HepG2 (cell line): Measurements from ENCODE around the gene GK. TPM values are rescaled to one million over a fixed set of nuclear protein-coding genes. Genes with fewer than 3 reads are reported as not detected.

Source experiments
- CBX2 ChIP-seq, 2 experiments: fragments of 200-600 bp in 1 of 2; sonication (generic); formaldehyde crosslinking in 1 of 2; IDR thresholded peaks; 2 replicates each; pipeline versions ENCODE4 v1.7.0 to v1.8.1; 2018 to 2022; ENCODE audit warnings: low read depth in 2 of 2, low read length in 1 of 2, mild to moderate bottlenecking in 1 of 2, missing genetic modification reagents in 1 of 2
- DR1 ChIP-seq: sonication (generic); formaldehyde crosslinking; IDR thresholded peaks from 2 replicates; pipeline ENCODE4 v1.8.0; 2021; ENCODE audit warnings: mild to moderate bottlenecking, missing genetic modification reagents, inconsistent platforms
- GPN1 ChIP-seq: sonication (generic); formaldehyde crosslinking; IDR thresholded peaks from 2 replicates; pipeline ENCODE4 v1.5.1; 2020; ENCODE audit warnings: missing genetic modification reagents, borderline replicate concordance
- MIER2 ChIP-seq: IDR thresholded peaks from 2 replicates; pipeline ENCODE4 v1.6.1; 2016; ENCODE audit warnings: missing biosample characterization, missing genetic modification reagents
- MTERF4 ChIP-seq: sonication (generic); formaldehyde crosslinking; IDR thresholded peaks from 2 replicates; pipeline ENCODE4 v1.8.0; 2023; ENCODE audit warnings: mild to moderate bottlenecking, missing genetic modification reagents
- REL ChIP-seq: sonication (generic); formaldehyde crosslinking; conservative IDR thresholded peaks from 2 replicates; pipeline ENCODE4 v1.8.0; 2022; ENCODE audit warnings: mild to moderate bottlenecking, missing genetic modification reagents, moderate library complexity
- SMAD3 ChIP-seq: sonication (generic); formaldehyde crosslinking; IDR thresholded peaks from 2 replicates; pipeline ENCODE4 v1.4.0; 2020; ENCODE audit warnings: missing genetic modification reagents
- SP4 ChIP-seq: sonication (generic); formaldehyde crosslinking; IDR thresholded peaks from 2 replicates; pipeline ENCODE4 v1.8.1; 2023; ENCODE audit warnings: mild to moderate bottlenecking, missing genetic modification reagents
- STAT5B ChIP-seq: sonication (generic); formaldehyde crosslinking; IDR thresholded peaks from 2 replicates; pipeline ENCODE4 v1.4.0; 2020; ENCODE audit warnings: missing genetic modification reagents
- ZNF224 ChIP-seq: sonication (generic); formaldehyde crosslinking; IDR thresholded peaks from 2 replicates; pipeline ENCODE4 v1.5.0; 2020; ENCODE audit warnings: mild to moderate bottlenecking, missing genetic modification reagents
- ZNF446 ChIP-seq: sonication (generic); formaldehyde crosslinking; IDR thresholded peaks from 2 replicates; pipeline ENCODE4 v1.5.0; 2020; ENCODE audit warnings: mild to moderate bottlenecking, missing genetic modification reagents
- polyA plus RNA-seq, 8 experiments: library from polyadenylated mRNA; depleted of rRNA in 3 of 8; stranded (reverse) in 7 of 8; unstranded in 1 of 8; fragments of >200 nt; fragmentation: Illumina TruSeq in 4 of 8; extraction: Trizol in 4 of 8; gene quantifications; 2 replicates each; pipeline versions ENCODE4 v1.2.1 to v1.2.3, GENCODE V29; 2011 to 2016; ENCODE audit warnings: low read depth in 4 of 8, missing spikeins in 1 of 8, mixed read lengths in 1 of 8; ENCODE audit not compliant: insufficient read depth in 1 of 8
- total RNA-seq, 5 experiments: library from RNA; depleted of rRNA; stranded (reverse); fragments of >200 nt; fragmentation: Illumina TruSeq; extraction: Trizol; gene quantifications; 2 replicates each; pipeline ENCODE4 v1.2.3, GENCODE V29; 2016; ENCODE audit warnings: low read depth in 1 of 5
- TF ChIP-seq, protein P1 (sequence below): sonication (generic); formaldehyde crosslinking; IDR thresholded peaks from 2 replicates; pipeline ENCODE4 v1.5.1; 2020; ENCODE audit warnings: missing genetic modification reagents, mild to moderate bottlenecking, borderline replicate concordance
- TF ChIP-seq, protein P2 (sequence below): sonication (generic); formaldehyde crosslinking; IDR thresholded peaks from 2 replicates; pipeline ENCODE4 v1.9.0; 2021; ENCODE audit warnings: missing genetic modification reagents, borderline replicate concordance
- TF ChIP-seq, protein P3 (sequence below): sonication (generic); formaldehyde crosslinking; IDR thresholded peaks from 2 replicates; pipeline ENCODE4 v1.5.1; 2020; ENCODE audit warnings: mild to moderate bottlenecking, missing genetic modification reagents, moderate library complexity
- TF ChIP-seq, protein P4 (sequence below): sonication (generic); formaldehyde crosslinking; conservative IDR thresholded peaks from 2 replicates; pipeline ENCODE4 v1.4.0; 2020; ENCODE audit warnings: missing genetic modification reagents

GK gene
- total and polyA plus RNA-seq, 2 of the 13 experiments (the other 11 are each of a cell fraction or from before 2014, with no cell fraction given) = 64.2 to 265 TPM

- TF ChIP-seq, protein P1, sequence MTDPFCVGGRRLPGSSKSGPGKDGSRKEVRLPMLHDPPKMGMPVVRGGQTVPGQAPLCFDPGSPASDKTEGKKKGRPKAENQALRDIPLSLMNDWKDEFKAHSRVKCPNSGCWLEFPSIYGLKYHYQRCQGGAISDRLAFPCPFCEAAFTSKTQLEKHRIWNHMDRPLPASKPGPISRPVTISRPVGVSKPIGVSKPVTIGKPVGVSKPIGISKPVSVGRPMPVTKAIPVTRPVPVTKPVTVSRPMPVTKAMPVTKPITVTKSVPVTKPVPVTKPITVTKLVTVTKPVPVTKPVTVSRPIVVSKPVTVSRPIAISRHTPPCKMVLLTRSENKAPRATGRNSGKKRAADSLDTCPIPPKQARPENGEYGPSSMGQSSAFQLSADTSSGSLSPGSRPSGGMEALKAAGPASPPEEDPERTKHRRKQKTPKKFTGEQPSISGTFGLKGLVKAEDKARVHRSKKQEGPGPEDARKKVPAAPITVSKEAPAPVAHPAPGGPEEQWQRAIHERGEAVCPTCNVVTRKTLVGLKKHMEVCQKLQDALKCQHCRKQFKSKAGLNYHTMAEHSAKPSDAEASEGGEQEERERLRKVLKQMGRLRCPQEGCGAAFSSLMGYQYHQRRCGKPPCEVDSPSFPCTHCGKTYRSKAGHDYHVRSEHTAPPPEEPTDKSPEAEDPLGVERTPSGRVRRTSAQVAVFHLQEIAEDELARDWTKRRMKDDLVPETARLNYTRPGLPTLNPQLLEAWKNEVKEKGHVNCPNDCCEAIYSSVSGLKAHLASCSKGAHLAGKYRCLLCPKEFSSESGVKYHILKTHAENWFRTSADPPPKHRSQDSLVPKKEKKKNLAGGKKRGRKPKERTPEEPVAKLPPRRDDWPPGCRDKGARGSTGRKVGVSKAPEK (CRISPR knock-in tag) = no peak; the same call in 1 of the 2 replicates
- TF ChIP-seq REL (CRISPR knock-in tag) (no peak), ZNF446 (CRISPR knock-in tag) (no peak), SMAD3 (CRISPR knock-in tag) (peak; percentile 65; the same call in 1 of the 2 replicates), CBX2 (IDR thresholded peaks at IDR 0.05; ENCODE audit: low read depth, low read length) (no peak), CBX2 (CRISPR knock-in tag; IDR thresholded peaks at IDR 0.05; ENCODE audit: low read depth) (no peak), MTERF4 (CRISPR knock-in tag) (no peak), MIER2 (no peak), SP4 (CRISPR knock-in tag) (no peak), DR1 (CRISPR knock-in tag) (no peak), STAT5B (CRISPR knock-in tag) (no peak), GPN1 (CRISPR knock-in tag) (no peak), ZNF224 (CRISPR knock-in tag) (no peak)
- TF ChIP-seq, protein P2, sequence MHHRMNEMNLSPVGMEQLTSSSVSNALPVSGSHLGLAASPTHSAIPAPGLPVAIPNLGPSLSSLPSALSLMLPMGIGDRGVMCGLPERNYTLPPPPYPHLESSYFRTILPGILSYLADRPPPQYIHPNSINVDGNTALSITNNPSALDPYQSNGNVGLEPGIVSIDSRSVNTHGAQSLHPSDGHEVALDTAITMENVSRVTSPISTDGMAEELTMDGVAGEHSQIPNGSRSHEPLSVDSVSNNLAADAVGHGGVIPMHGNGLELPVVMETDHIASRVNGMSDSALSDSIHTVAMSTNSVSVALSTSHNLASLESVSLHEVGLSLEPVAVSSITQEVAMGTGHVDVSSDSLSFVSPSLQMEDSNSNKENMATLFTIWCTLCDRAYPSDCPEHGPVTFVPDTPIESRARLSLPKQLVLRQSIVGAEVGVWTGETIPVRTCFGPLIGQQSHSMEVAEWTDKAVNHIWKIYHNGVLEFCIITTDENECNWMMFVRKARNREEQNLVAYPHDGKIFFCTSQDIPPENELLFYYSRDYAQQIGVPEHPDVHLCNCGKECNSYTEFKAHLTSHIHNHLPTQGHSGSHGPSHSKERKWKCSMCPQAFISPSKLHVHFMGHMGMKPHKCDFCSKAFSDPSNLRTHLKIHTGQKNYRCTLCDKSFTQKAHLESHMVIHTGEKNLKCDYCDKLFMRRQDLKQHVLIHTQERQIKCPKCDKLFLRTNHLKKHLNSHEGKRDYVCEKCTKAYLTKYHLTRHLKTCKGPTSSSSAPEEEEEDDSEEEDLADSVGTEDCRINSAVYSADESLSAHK (CRISPR knock-in tag) = no peak
- TF ChIP-seq, protein P3, sequence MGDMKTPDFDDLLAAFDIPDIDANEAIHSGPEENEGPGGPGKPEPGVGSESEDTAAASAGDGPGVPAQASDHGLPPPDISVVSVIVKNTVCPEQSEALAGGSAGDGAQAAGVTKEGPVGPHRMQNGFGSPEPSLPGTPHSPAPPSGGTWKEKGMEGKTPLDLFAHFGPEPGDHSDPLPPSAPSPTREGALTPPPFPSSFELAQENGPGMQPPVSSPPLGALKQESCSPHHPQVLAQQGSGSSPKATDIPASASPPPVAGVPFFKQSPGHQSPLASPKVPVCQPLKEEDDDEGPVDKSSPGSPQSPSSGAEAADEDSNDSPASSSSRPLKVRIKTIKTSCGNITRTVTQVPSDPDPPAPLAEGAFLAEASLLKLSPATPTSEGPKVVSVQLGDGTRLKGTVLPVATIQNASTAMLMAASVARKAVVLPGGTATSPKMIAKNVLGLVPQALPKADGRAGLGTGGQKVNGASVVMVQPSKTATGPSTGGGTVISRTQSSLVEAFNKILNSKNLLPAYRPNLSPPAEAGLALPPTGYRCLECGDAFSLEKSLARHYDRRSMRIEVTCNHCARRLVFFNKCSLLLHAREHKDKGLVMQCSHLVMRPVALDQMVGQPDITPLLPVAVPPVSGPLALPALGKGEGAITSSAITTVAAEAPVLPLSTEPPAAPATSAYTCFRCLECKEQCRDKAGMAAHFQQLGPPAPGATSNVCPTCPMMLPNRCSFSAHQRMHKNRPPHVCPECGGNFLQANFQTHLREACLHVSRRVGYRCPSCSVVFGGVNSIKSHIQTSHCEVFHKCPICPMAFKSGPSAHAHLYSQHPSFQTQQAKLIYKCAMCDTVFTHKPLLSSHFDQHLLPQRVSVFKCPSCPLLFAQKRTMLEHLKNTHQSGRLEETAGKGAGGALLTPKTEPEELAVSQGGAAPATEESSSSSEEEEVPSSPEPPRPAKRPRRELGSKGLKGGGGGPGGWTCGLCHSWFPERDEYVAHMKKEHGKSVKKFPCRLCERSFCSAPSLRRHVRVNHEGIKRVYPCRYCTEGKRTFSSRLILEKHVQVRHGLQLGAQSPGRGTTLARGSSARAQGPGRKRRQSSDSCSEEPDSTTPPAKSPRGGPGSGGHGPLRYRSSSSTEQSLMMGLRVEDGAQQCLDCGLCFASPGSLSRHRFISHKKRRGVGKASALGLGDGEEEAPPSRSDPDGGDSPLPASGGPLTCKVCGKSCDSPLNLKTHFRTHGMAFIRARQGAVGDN (CRISPR knock-in tag) = no peak
- TF ChIP-seq, protein P4, sequence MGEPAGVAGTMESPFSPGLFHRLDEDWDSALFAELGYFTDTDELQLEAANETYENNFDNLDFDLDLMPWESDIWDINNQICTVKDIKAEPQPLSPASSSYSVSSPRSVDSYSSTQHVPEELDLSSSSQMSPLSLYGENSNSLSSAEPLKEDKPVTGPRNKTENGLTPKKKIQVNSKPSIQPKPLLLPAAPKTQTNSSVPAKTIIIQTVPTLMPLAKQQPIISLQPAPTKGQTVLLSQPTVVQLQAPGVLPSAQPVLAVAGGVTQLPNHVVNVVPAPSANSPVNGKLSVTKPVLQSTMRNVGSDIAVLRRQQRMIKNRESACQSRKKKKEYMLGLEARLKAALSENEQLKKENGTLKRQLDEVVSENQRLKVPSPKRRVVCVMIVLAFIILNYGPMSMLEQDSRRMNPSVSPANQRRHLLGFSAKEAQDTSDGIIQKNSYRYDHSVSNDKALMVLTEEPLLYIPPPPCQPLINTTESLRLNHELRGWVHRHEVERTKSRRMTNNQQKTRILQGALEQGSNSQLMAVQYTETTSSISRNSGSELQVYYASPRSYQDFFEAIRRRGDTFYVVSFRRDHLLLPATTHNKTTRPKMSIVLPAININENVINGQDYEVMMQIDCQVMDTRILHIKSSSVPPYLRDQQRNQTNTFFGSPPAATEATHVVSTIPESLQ = no peak
Observed at GRCh38 chrX:30627818-30628652, 25.2 kb upstream of the GK start (continued).
